Activated CD8-positive, alpha-beta memory T cell treated with anti-CD3 and anti-CD28 coated beads for 24 hours (primary cell): Measurements from ENCODE around the gene LCN1.

Experiments
- DNase-seq: peaks from one replicate; pipeline ENCODE4 v3.0.0-alpha.2; 2020

Gene LCN1

GRCh38 chr9:135489188-135489906, 31.9 kb upstream of the LCN1 start:
- DNase-seq = no peak

GRCh38 chr9:135490166-135490870, 30.9 kb upstream of the LCN1 start:
- DNase-seq = no peak

DNA sequence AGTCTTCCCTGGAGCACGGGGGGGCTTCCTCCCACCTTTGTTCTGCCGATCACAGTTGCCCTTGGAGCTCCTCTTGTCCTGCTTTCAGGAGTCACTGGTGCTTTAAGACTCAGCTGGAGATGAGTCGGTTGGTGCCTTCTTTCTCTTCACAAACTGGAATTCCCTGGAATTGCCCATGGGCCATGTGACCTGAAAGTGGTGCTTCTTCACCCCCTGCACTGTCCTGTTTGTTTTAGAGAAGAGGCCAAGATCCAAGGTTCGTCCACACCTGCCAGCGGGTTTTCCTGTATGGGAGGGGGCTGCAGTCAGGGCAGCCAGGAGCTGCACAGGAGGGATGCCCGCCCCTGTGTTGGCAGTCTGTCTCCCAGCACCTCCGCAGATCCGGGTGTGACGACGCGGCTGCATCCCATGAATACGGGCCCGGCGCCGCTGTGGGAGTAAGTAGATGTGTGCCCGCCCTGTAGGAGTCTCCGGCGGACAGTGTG, 30.2 kb upstream of the LCN1 start:
- DNase-seq = no peak

DNA sequence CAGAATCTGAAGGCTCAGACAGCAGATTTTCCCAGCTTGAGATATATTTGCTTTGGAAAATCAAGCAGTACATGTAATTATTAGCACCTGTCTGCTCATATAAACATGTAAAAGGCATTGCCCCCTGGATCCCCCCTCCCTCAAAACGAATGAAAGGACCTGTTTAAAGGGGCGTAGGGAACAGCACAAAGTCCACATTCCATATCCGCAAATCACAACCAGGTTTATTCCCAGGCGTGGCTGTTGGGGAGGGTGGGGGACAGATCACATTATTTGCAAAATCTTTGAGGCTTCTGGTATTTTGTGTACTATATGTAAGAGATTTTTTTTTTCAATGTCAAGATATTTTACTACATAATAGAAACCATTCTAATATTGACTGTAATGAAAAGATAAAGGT, 29.5 kb upstream of the LCN1 start:
- DNase-seq = no peak

- DNase-seq = no peak
Observed at GRCh38 chr9:135492886-135493669, 28.2 kb upstream of the LCN1 start.

GRCh38 chr9:135494791-135495559, 26.3 kb upstream of the LCN1 start:
- no peak for DNase-seq

- no peak for DNase-seq
Observed at GRCh38 chr9:135498381-135499126, 22.7 kb upstream of the LCN1 start.

DNA sequence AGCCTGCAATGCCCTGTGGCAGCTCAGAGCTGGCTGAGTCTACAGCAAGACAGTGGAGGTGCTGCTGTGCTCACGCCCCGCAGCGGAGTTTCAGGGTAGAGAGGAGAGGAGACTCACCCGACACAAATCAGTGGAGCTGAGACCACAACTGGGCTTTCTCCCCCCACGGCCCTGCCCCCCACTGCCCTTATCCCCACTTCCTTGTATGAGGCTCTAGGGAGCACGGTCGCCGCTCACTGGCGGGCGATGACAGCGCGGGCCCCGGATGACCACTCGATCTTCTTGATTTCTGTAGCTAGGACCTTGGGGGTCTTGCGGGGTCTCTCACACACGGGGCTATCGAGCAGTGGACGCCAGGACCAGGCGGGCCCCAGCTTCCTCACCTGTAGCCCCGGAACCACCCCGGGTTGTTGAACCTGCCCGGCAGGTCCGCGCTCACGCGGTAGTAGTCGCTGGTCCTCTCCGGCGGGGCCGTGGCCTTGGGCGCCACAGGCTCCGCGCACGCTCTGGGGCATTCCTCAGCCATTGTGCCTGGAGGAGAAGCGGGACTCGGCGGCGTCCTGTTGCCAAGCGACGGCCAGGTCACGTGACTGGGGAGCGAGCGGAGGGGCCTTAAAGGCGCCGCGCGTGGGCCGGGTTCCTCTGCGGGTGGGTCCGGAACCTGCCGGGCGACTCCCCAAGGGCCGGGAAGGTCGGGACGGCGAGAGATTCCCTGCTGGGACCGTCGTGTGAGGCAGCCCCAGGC, 21.7 kb upstream of the LCN1 start:
- DNase-seq = peak; percentile 96

- DNase-seq = no peak
Observed at GRCh38 chr9:135500071-135500524, 21.1 kb upstream of the LCN1 start.

GRCh38 chr9:135500525-135501260, 20.5 kb upstream of the LCN1 start, which contains the start of gene MRPS2:
TSS of gene MRPS2 (plus strand) at chr9:135500682. CDS start at chr9:135500711, 29 bp downstream.
- peak; percentile 94 for DNase-seq

DNA sequence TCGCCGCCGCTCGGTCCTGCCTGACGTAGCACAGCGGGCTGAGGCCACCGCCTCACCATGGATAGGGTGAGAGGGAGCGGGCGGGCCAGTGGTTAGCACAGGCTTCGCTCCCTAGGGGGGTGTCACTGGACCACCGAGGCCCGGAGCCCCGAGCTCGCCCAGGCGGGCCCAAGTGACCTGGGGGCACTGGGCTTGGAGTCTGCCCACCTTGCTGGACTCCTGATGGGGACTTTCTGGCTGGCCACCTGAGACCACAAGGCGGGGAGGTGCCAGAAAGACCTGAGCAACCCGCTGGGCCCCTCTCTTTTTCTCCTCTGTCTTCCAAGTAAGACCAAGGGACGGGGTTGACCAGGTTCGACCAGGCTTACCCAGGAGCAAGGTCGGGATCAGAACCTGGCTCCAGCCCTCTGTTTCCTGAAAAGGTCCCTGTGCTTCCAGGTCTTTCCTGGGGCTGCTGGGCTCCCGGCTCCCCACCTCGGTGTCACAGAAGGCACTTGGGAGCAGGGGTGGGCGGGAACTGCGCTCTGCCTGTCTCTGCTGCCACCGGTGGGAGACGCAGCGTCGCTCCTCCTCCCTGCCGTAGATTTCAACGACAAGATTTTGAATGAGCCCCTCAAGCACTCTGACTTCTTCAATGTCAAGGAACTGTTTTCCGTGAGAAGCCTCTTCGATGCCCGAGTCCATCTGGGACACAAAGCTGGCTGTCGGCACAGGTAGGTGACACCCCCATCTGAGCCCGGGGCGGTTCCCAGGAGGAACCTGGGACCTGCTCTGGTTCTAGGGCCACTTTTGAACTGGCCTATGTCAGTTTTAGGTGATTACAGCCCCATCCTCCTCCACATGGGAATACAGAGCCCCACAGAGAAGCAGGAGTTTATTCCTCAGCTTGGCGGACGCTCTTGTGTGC, 19.7 kb upstream of the LCN1 start:
- DNase-seq = no peak

DNA sequence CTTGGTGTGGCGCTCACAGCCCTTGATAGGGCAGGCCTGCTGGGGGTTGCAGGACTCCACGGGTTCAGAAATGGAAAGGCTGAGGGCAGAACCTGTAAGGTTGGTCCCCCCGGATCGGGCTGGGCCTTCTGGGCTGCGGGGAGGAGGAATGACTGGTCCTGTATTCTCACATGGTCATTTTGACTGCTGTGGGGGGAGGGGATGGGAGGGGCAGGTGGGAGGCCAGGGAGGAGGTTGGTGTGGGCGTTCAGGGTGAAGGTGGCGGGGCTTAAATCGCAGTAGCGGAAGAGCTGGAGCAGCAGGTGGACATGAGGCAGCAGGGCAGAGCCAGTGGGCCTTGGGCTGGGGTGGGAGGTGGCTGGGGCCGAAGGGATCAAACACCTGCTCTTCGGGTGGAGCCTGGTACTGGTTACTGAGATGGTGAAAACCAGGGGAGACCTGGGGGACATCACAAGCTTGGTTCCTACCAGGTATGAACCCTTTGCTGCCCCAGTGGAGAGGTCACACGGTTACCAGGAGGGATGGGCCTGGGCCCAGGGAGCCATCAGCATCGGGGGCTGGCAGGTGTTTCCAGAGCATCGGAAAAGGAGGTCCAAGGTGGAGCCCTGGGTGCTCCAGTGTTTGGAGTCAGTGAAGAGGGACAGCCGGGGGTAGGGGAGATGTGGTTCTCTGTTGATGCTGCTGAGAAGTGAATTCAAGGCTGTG, 18.9 kb upstream of the LCN1 start:
- DNase-seq = no peak

- no peak for DNase-seq
Observed at GRCh38 chr9:135502873-135503321, 18.3 kb upstream of the LCN1 start.

- no peak for DNase-seq
Observed at GRCh38 chr9:135503371-135504261, 17.6 kb upstream of the LCN1 start.

- peak; percentile 79 for DNase-seq
Observed at GRCh38 chr9:135504262-135505243, 16.7 kb upstream of the LCN1 start.
